LNCAP (cell line): ENCODE data around the gene PTGIS.

ENCODE experiments used
- TF ChIP-seq, protein P1 (sequence below): fragments of 450-650 bp; IDR thresholded peaks from 2 replicates; pipeline ENCODE4 v1.5.1; 2017; ENCODE audit warnings: mild to moderate bottlenecking

Gene PTGIS

DNA sequence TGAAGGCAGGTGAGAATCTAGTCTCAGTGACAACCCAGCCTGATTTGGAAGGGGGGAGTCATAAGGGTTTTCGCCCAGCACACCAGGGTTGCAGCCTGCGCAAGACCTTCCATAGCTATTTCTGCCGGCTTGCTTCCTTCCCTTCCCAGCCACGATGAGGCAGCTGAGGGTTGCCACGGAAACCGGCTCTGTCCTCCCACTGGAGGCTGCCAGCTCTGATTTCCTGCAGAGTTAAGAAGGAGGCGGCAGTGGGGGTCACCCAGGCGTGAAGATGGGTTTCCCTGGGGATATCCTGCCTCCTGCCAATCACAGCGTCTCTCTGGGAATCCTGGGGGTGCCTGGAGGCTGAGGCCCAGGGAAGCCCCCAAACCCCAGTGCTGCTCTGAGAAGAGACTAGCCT is 62.4 kb downstream of the PTGIS start:
- TF ChIP-seq, protein P1, sequence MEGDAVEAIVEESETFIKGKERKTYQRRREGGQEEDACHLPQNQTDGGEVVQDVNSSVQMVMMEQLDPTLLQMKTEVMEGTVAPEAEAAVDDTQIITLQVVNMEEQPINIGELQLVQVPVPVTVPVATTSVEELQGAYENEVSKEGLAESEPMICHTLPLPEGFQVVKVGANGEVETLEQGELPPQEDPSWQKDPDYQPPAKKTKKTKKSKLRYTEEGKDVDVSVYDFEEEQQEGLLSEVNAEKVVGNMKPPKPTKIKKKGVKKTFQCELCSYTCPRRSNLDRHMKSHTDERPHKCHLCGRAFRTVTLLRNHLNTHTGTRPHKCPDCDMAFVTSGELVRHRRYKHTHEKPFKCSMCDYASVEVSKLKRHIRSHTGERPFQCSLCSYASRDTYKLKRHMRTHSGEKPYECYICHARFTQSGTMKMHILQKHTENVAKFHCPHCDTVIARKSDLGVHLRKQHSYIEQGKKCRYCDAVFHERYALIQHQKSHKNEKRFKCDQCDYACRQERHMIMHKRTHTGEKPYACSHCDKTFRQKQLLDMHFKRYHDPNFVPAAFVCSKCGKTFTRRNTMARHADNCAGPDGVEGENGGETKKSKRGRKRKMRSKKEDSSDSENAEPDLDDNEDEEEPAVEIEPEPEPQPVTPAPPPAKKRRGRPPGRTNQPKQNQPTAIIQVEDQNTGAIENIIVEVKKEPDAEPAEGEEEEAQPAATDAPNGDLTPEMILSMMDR: no peak

DNA sequence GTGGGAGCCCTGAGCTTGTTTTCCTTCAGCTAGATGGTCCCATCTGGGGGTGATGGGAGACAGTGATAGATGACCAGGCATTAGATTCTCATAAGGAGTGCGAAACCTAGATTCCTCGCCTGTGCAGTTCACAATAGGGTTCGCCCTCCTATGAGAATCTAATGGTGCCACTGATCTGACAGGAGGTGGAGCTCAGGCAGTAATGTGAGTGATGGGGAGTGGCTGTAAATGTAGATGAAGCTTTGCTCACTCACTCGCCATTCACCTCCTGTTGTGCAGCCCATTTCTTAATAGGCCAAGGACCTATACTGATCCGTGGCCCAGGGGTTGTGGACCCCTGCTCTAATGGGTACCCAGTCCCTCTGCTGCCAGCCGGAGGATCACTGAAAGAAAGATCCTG is 64.8 kb downstream of the PTGIS start:
- TF ChIP-seq, protein P1: no peak

DNA sequence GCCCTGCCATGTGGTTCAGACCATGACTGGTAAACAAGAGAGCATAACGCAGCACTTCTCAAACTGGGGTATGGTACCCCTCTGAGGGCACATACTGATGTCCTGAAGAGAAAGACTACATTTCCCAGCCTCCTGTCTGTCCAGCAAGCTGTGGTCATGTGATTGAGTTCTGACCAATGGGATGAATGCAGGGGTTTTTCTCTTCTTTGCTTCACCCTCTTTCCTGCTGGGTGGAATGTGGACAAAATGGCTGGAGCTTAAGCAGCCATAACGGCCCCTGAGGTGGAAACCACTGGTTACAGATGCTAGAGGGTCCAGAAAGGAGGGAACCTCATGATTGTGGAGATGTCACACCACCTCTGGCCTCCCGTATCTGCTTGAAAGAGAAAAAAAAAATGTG is 66.0 kb downstream of the PTGIS start:
- TF ChIP-seq, protein P1: no peak

DNA sequence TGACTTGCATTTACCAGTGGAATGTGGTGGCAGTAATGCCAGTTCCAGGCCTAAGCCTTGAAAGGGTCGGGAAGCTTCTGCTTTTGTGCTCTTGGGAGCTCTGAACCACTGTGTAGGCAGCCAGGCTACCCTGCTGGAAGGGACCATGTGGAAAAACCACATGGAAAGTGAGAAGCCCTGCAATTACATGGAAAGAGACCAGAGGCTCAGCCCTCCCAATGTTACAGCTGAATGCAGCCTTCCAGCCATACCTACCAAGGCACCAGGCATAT is 70.6 kb downstream of the PTGIS start:
- TF ChIP-seq, protein P1: no peak

DNA sequence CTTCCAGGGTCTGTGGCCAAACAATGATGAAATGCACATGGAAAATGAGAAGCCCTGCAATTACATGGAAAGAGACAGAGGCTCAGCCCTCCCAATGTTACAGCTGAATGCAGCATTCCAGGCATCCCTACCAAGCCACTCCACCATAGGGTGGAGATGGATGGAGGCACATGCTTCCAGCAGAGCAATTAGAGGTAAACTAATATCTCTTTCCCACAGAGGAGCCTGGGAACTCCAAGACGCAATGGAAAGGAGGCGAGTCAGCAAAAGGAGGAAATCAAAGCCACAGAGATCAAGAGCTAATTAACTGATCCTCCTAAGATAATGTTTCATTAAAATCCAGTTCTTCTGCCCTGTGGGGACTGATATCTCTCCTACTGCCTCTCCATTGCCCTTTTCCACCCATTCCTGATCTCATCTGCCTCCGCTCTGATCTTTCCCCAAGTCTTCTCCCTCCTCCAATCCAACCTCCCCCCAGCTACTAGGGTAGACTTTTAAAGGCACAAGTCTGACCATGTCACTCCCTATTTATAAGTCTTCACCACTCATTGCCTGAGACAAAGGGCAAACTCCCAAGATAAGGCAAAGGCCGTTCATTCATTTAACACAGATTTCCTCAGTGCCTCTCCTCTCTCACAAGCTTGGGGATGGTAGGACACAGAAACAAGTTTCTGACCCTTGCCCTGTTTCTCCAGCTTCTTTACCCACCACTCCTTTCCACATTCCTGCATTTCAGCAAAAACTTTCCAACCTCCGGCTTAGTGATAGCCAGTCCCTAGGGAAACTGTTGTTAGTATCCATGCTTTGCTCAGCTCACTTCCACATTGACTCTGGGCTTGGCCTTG is 71.2 kb downstream of the PTGIS start:
- TF ChIP-seq, protein P1: no peak

DNA sequence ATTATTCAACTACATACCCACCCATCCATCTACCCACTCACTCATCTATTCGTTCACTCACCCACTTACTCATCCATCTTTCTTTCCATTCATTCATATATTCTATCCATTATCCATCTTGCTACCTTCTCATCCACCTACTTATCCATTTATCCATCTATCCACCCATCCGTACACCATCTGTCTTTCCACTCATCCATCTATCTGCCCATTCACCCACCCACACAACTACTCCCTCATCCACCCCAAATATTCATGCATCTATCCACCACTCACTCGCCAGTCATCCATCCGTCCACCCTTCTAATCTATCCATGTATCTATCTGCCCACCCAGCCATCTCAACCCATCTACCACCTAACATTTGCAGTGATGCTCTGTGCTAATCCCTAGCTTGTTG is 71.9 kb downstream of the PTGIS start:
- TF ChIP-seq, protein P1: no peak

DNA sequence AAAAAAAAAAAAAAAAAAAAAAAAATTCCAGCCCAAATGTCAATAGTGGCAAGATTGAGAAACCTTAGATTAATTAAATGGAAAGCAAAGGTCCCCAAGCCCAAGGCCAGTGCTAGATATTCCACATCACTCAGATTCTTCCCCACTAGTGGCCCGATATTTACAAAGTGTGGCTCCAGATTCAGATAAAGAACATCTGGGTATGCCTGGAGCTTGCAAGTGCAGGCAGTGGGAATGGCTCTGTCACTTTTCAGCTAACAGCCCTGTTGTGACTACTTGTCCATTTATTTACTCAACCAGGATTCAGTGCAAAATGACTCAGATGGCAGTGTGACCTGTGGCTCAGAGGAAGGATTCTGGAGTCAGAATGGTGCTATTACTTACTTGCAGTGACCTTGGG is 77.2 kb downstream of the PTGIS start:
- TF ChIP-seq, protein P1: no peak

DNA sequence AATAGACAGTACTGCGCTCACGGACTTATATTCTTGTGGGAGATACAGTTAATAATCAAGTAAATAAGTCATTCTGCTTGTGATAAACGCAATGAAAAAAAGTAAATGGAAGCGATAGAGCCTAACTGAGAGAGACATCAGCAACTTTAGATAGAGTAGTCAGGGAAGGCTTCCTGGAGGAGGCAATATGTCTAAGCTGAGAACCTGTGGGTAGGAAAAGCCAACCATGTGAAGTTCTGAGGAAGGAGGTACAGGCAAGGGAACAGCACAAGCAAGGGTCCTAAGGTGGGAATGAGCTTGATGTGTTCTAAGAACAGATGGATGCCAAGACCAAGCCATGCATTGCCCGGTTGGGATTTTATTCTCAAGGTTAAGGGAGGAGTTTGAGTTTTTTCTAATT is 78.2 kb downstream of the PTGIS start:
- TF ChIP-seq, protein P1: no peak
